H9 (cell line): ENCODE measurements around the gene LRRTM2. TPM values are rescaled to one million over a fixed set of nuclear protein-coding genes. Genes with fewer than 3 reads are reported as not detected.

ENCODE experiments used
- DNase-seq: peaks from one replicate; pipeline ENCODE4 v3.0.0-alpha.2; 2017
- H2AFZ ChIP-seq: one replicate; pipeline ENCODE4 v1.6.1; 2013; ENCODE audit warnings: mild to moderate bottlenecking, low read length, control low read depth, moderate library complexity
- H2AK5ac ChIP-seq: 2 replicates; pipeline ENCODE4 v1.6.1; 2013; ENCODE audit warnings: low read length, control low read depth, mixed read lengths; ENCODE audit not compliant: insufficient read length
- H2BK120ac ChIP-seq: one replicate; pipeline ENCODE4 v1.6.1; 2013; ENCODE audit warnings: low read depth, mild to moderate bottlenecking, low read length, control low read depth, inconsistent platforms; ENCODE audit not compliant: poor library complexity, severe bottlenecking
- H2BK12ac ChIP-seq: 2 replicates; pipeline ENCODE4 v1.6.1; 2013; ENCODE audit warnings: low read length, control low read depth, mixed read lengths, low read depth; ENCODE audit not compliant: insufficient read length
- H2BK15ac ChIP-seq: 2 replicates; pipeline ENCODE4 v1.6.1; 2013; ENCODE audit warnings: low read depth, low read length, control low read depth
- H2BK20ac ChIP-seq: one replicate; pipeline ENCODE4 v1.6.1; 2013; ENCODE audit warnings: low read depth, mild to moderate bottlenecking, low read length, control low read depth, inconsistent platforms; ENCODE audit not compliant: poor library complexity, severe bottlenecking
- H2BK5ac ChIP-seq: 2 replicates; pipeline ENCODE4 v1.6.1; 2013; ENCODE audit warnings: low read length, control low read depth, mixed read lengths; ENCODE audit not compliant: insufficient read length
- H3K14ac ChIP-seq: 2 replicates; pipeline ENCODE4 v1.6.1; 2013; ENCODE audit warnings: low read length, control low read depth; ENCODE audit not compliant: insufficient read depth
- H3K18ac ChIP-seq: 2 replicates; pipeline ENCODE4 v1.6.1; 2013; ENCODE audit warnings: low read depth, mild to moderate bottlenecking, mixed read lengths, low read length, control low read depth; ENCODE audit not compliant: insufficient read length
- H3K23ac ChIP-seq: 2 replicates; pipeline ENCODE4 v1.6.1; 2013; ENCODE audit warnings: low read length, control low read depth, mixed read lengths, low read depth; ENCODE audit not compliant: insufficient read length
- H3K23me2 ChIP-seq: 2 replicates; pipeline ENCODE4 v1.6.1; 2013; ENCODE audit warnings: low read depth, mild to moderate bottlenecking, mixed read lengths, low read length, control low read depth; ENCODE audit not compliant: insufficient read length, poor library complexity, severe bottlenecking
- H3K27ac ChIP-seq: 2 replicates; pipeline ENCODE4 v1.5.1; 2013; ENCODE audit warnings: low read length, control low read depth, mixed read lengths, low read depth; ENCODE audit not compliant: insufficient read length
- H3K27me3 ChIP-seq: 2 replicates; pipeline ENCODE4 v1.6.1; 2013; ENCODE audit warnings: low read length, control low read depth, inconsistent platforms; ENCODE audit not compliant: insufficient read depth
- H3K4ac ChIP-seq: 2 replicates; pipeline ENCODE4 v1.6.1; 2013; ENCODE audit warnings: low read depth, mild to moderate bottlenecking, control low read depth, inconsistent platforms, low read length, moderate library complexity
- H3K4me1 ChIP-seq: 2 replicates; pipeline ENCODE4 v1.6.1; 2013; ENCODE audit warnings: low read length, control low read depth, inconsistent platforms; ENCODE audit not compliant: insufficient read depth
- H3K4me2 ChIP-seq: 2 replicates; pipeline ENCODE4 v1.6.1; 2013; ENCODE audit warnings: low read length, control low read depth, mixed read lengths; ENCODE audit not compliant: insufficient read length, insufficient read depth
- H3K56ac ChIP-seq: 2 replicates; pipeline ENCODE4 v1.6.1; 2013; ENCODE audit warnings: low read depth, mild to moderate bottlenecking, mixed read lengths, low read length, control low read depth; ENCODE audit not compliant: insufficient read length
- H3K79me1 ChIP-seq: 2 replicates; pipeline ENCODE4 v1.6.1; 2013; ENCODE audit warnings: low read depth, mild to moderate bottlenecking, moderate library complexity, low read length, control low read depth, inconsistent platforms; ENCODE audit not compliant: insufficient read depth, poor library complexity, severe bottlenecking
- H3K79me2 ChIP-seq: 2 replicates; pipeline ENCODE4 v1.6.1; 2013; ENCODE audit warnings: low read length, control low read depth, inconsistent platforms; ENCODE audit not compliant: insufficient read depth
- H3K9ac ChIP-seq: 2 replicates; pipeline ENCODE4 v1.6.1; 2013; ENCODE audit warnings: low read length, control low read depth, mixed read lengths; ENCODE audit not compliant: insufficient read length; ENCODE audit errors: extremely low read depth
- H3K9me3 ChIP-seq: one replicate; pipeline ENCODE4 v1.6.1; 2013; ENCODE audit warnings: low read depth, low read length, inconsistent platforms; ENCODE audit not compliant: control insufficient read depth
- H3T11ph ChIP-seq: one replicate; pipeline ENCODE4 v1.6.1; 2013; ENCODE audit warnings: mild to moderate bottlenecking, low read length, control low read depth, inconsistent platforms
- H4K20me1 ChIP-seq: one replicate; pipeline ENCODE4 v1.6.1; 2013; ENCODE audit not compliant: control insufficient read depth, insufficient read length, insufficient read depth
- H4K5ac ChIP-seq: 2 replicates; pipeline ENCODE4 v1.6.1; 2013; ENCODE audit warnings: low read depth, mild to moderate bottlenecking, mixed read lengths, low read length, control low read depth; ENCODE audit not compliant: insufficient read length
- H4K8ac ChIP-seq: replicated peaks from 2 replicates; pipeline ENCODE4 v1.6.1; 2013; ENCODE audit warnings: low read length, control low read depth, mixed read lengths, low read depth; ENCODE audit not compliant: insufficient read length
- H4K91ac ChIP-seq: 2 replicates; pipeline ENCODE4 v1.6.1; 2013; ENCODE audit warnings: low read depth, mild to moderate bottlenecking, moderate library complexity, mixed read lengths, low read length, control low read depth; ENCODE audit not compliant: insufficient read length
- H3K27ac Mint-ChIP-seq, 3 experiments: 2 replicates in 2 of 3; 3 replicates in 1 of 3; pipeline ENCODE4 v1.8.0; 2020 to 2021; ENCODE audit warnings: mixed read lengths in 3 of 3, mild to moderate bottlenecking in 1 of 3, moderate library complexity in 1 of 3
- H3K27me3 Mint-ChIP-seq: 2 replicates; pipeline ENCODE4 v1.8.0; 2021; ENCODE audit warnings: low read depth, mild to moderate bottlenecking, moderate library complexity, mixed read lengths
- H3K36me3 Mint-ChIP-seq, 3 experiments: 2 replicates in 2 of 3; 3 replicates in 1 of 3; pipeline ENCODE4 v1.8.0; 2020 to 2021; ENCODE audit warnings: low read depth in 3 of 3, mixed read lengths in 3 of 3; ENCODE audit not compliant: insufficient read depth in 1 of 3
- H3K4me1 Mint-ChIP-seq, 2 experiments: 2 replicates each; pipeline ENCODE4 v1.8.0; 2020; ENCODE audit warnings: mixed read lengths in 2 of 2
- H3K4me3 Mint-ChIP-seq, 2 experiments: 2 replicates in 1 of 2; 3 replicates in 1 of 2; pipeline ENCODE4 v1.8.0; 2020 to 2021; ENCODE audit warnings: mild to moderate bottlenecking in 2 of 2, mixed read lengths in 2 of 2, moderate library complexity in 1 of 2
- H3K9me3 Mint-ChIP-seq, 2 experiments: 2 replicates in 1 of 2; 3 replicates in 1 of 2; pipeline ENCODE4 v1.8.0; 2020; ENCODE audit warnings: mild to moderate bottlenecking in 2 of 2, mixed read lengths in 2 of 2, moderate library complexity in 1 of 2
- WGBS: extraction: QIAGEN DNeasy Blood & Tissue Kit; methylation state at CpG from one replicate; pipeline ENCODE4 v1.1.7; 2013; ENCODE audit warnings: missing lambda C conversion rate, low lambda C conversion rate, mixed read lengths; ENCODE audit not compliant: insufficient read length; ENCODE audit errors: extremely low coverage; 5-methylcytosine and 5-hydroxymethylcytosine counted together
- total RNA-seq: library from RNA; stranded (reverse); gene quantifications from 2 replicates; pipeline ENCODE4 v1.2.1, GENCODE V29; 2021
- TF ChIP-seq, protein P1 (sequence below): fragments of 200-600 bp; sonication (generic); conservative IDR thresholded peaks from 3 replicates; pipeline ENCODE4 v1.8.0; 2021; ENCODE audit warnings: antibody characterized with exemption, mild to moderate bottlenecking

LRRTM2 gene
- total RNA-seq, 1 experiment from 2014 or later, result not detected

DNA sequence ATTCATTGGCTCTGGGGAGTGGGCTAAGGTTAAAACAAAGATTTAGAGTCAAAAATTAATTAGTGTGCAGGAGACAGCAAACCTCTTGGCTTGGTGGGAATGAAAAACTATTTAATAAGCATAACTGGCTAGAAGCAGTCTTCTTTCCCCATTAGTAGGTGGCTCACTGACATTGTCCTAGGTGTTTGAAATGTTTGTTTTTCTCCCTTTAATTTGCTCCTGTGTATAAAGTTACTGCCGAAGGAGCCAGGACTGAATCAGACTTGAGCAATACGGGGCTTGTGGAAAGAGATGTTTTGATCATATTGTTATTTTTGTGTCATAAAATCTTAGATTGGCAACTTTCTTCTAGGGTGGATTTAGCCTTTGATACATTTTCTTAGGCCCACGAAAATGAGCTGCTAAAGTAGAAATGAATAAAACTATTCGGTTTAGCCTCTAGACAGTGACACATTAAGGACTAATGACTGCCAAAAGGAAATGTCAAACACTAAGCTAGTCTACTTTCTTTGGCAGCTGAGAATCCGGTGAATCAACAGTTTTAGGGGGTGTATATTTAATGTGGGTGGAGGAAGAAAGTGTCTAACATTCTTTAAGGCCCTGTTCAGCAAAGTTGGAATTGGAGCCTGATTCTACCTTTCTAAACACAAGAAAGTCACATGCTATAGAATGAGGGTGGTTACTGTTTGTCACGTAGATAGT, 30.2 kb downstream of the LRRTM2 start:
- no peaks in the 10 kb centered on the region for H4K20me1 ChIP-seq
- no peak overlapping the region for H3K27ac ChIP-seq
- no peak overlapping the region for H2AK5ac ChIP-seq
- TF ChIP-seq, protein P1, sequence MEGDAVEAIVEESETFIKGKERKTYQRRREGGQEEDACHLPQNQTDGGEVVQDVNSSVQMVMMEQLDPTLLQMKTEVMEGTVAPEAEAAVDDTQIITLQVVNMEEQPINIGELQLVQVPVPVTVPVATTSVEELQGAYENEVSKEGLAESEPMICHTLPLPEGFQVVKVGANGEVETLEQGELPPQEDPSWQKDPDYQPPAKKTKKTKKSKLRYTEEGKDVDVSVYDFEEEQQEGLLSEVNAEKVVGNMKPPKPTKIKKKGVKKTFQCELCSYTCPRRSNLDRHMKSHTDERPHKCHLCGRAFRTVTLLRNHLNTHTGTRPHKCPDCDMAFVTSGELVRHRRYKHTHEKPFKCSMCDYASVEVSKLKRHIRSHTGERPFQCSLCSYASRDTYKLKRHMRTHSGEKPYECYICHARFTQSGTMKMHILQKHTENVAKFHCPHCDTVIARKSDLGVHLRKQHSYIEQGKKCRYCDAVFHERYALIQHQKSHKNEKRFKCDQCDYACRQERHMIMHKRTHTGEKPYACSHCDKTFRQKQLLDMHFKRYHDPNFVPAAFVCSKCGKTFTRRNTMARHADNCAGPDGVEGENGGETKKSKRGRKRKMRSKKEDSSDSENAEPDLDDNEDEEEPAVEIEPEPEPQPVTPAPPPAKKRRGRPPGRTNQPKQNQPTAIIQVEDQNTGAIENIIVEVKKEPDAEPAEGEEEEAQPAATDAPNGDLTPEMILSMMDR, result no peak
- H3K23ac ChIP-seq, result no peak overlapping the region
- no peak overlapping the region for H2BK20ac ChIP-seq
- no peak overlapping the region for H3K9ac ChIP-seq
- H3K4me1 ChIP-seq, result no peaks in the 10 kb centered on the region
- peaks cover 51 to 58% of the 10 kb centered on the region in 2 experiments for H3K4me1 Mint-ChIP-seq
- H3K27ac Mint-ChIP-seq, result peak overlapping the region in 2 of 3 experiments; percentile 12 to 77; a peak in 3 of 7 replicates
- no peak overlapping the region for H3K14ac ChIP-seq
- no peak overlapping the region for H3K18ac ChIP-seq
- no peak overlapping the region for H3K4me3 Mint-ChIP-seq
- no peaks in the 10 kb centered on the region for H3K23me2 ChIP-seq
- H3K36me3 Mint-ChIP-seq, result peaks cover 0 to 2% (median 0%) of the 10 kb centered on the region in 3 experiments; a peak in 3 of 7 replicates
- H2BK12ac ChIP-seq, result no peak overlapping the region
- no peak overlapping the region for H2BK5ac ChIP-seq
- H3K4ac ChIP-seq, result no peak overlapping the region
- no CpG with 5 or more reads among the region's 6 CpGs for WGBS
- H3K79me2 ChIP-seq, result no peaks in the 10 kb centered on the region; the same call in 1 of the 2 replicates
- no peak overlapping the region for H3K4me2 ChIP-seq
- peaks cover 5% of the 10 kb centered on the region for H3K79me1 ChIP-seq
- H4K8ac ChIP-seq, result no peak overlapping the region
- H2BK120ac ChIP-seq, result no peak overlapping the region
- no peak overlapping the region for H3T11ph ChIP-seq
- no peaks in the 10 kb centered on the region for H3K27me3 ChIP-seq
- H3K27me3 Mint-ChIP-seq, result no peaks in the 10 kb centered on the region
- H4K5ac ChIP-seq, result no peak overlapping the region
- no peak overlapping the region for H2BK15ac ChIP-seq
- H4K91ac ChIP-seq, result no peak overlapping the region
- H3K9me3 ChIP-seq, result no peaks in the 10 kb centered on the region
- H3K9me3 Mint-ChIP-seq, result no peaks in the 10 kb centered on the region
- H2AFZ ChIP-seq, result no peak overlapping the region
- no peak for DNase-seq
- H3K56ac ChIP-seq, result no peak overlapping the region
